ENCODE measurements around the gene RPRD2.

DNA sequence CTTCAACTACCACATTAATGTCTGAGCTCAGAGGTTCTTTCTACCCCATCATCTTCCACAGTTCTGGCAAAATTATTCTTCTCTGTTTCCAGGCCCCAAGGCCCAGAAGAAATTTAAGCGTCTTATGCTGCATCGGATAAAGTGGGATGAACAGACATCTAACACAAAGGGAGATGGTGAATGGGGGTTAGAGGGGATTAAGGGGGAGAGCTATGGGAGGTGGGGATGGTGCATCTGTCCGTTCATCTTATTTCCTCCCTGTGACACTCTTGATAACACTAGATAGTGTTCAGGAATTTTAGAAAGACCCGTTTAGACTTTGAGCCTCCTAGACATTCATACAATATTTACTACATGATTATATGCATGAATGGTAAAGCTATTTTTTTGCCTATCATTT lies 17.6 kb upstream of the RPRD2 start:
- TF ChIP-seq EZH2 (IDR thresholded peaks at IDR 0.05) = no peak
- no peak for TF ChIP-seq POLR2AphosphoS5 (IDR thresholded peaks at IDR 0.05; ENCODE audit: borderline replicate concordance, low read depth, low read length)
- TF ChIP-seq FOXP2 (optimal IDR thresholded peaks at IDR 0.05; ENCODE audit: control extremely low read depth, extremely low read length, insufficient read depth) = no peak
